HepG2 (cell line): ENCODE measurements around the gene CALHM5. TPM values are rescaled to one million over a fixed set of nuclear protein-coding genes. Genes with fewer than 3 reads are reported as not detected.

ENCODE experiments used
- HES4 ChIP-seq: sonication (generic); formaldehyde crosslinking; IDR thresholded peaks from 2 replicates; pipeline ENCODE4 v1.9.0; 2021; ENCODE audit warnings: mild to moderate bottlenecking, missing genetic modification reagents, borderline replicate concordance
- HNF4G ChIP-seq, 2 experiments: sonication (generic) in 1 of 2; formaldehyde crosslinking in 1 of 2; IDR thresholded peaks; 2 replicates each; pipeline versions ENCODE4 v1.4.0 to v1.6.1; 2011 to 2020; ENCODE audit warnings: borderline replicate concordance in 2 of 2, low read depth in 2 of 2, mild to moderate bottlenecking in 2 of 2, low read length in 1 of 2, missing genetic modification reagents in 1 of 2, moderate library complexity in 1 of 2
- ZBTB44 ChIP-seq: sonication (generic); formaldehyde crosslinking; IDR thresholded peaks from 2 replicates; pipeline ENCODE4 v1.4.0; 2020; ENCODE audit warnings: missing genetic modification reagents
- ZNF407 ChIP-seq: sonication (generic); formaldehyde crosslinking; IDR thresholded peaks from one replicate; pipeline ENCODE4 v1.5.1; 2020; ENCODE audit warnings: mild to moderate bottlenecking, missing genetic modification reagents; ENCODE audit errors: not compliant biosample characterization
- ZNF891 ChIP-seq: sonication (generic); formaldehyde crosslinking; IDR thresholded peaks from 2 replicates; pipeline ENCODE4 v1.5.0; 2020; ENCODE audit warnings: mild to moderate bottlenecking, missing genetic modification reagents
- polyA plus RNA-seq, 8 experiments: library from polyadenylated mRNA; depleted of rRNA in 3 of 8; stranded (reverse) in 7 of 8; unstranded in 1 of 8; fragments of >200 nt; fragmentation: Illumina TruSeq in 4 of 8; extraction: Trizol in 4 of 8; gene quantifications; 2 replicates each; pipeline versions ENCODE4 v1.2.1 to v1.2.3, GENCODE V29; 2011 to 2016; ENCODE audit warnings: low read depth in 4 of 8, missing spikeins in 1 of 8, mixed read lengths in 1 of 8; ENCODE audit not compliant: insufficient read depth in 1 of 8
- total RNA-seq, 5 experiments: library from RNA; depleted of rRNA; stranded (reverse); fragments of >200 nt; fragmentation: Illumina TruSeq; extraction: Trizol; gene quantifications; 2 replicates each; pipeline ENCODE4 v1.2.3, GENCODE V29; 2016; ENCODE audit warnings: low read depth in 1 of 5

Gene CALHM5
- total and polyA plus RNA-seq, 2 of the 13 experiments (the other 11 are each of a cell fraction or from before 2014, with no cell fraction given) = not detected

- TF ChIP-seq ZNF407 (CRISPR knock-in tag) (no peak), HNF4G (IDR thresholded peaks at IDR 0.05; ENCODE audit: borderline replicate concordance, low read depth, low read length) (no peak), HNF4G (CRISPR knock-in tag; IDR thresholded peaks at IDR 0.05; ENCODE audit: borderline replicate concordance, low read depth) (no peak), ZNF891 (CRISPR knock-in tag) (no peak), ZBTB44 (no peak), HES4 (CRISPR knock-in tag) (no peak)
These were observed 23.7 kb downstream of the CALHM5 start (continued) for GRCh38 chr6:116535109-116535508.
